ENCODE measurements around the gene CD2AP.
"Not testable (repeated sequence)": the region's sequence is repeated elsewhere in the genome, so short reads cannot be mapped to it uniquely, and the experiment has no call there.

Gene CD2AP

GRCh38 chr6:47456536-47456975 lies 21.0 kb upstream of the CD2AP start:
- no peak for DNase-seq (ENCODE audit: low read depth in 1 of 2, low spot score in 1 of 2)

- no peak for DNase-seq (ENCODE audit: low read depth in 1 of 2, low spot score in 1 of 2)
Observed at GRCh38 chr6:47457370-47457769, 20.2 kb upstream of the CD2AP start.

DNA sequence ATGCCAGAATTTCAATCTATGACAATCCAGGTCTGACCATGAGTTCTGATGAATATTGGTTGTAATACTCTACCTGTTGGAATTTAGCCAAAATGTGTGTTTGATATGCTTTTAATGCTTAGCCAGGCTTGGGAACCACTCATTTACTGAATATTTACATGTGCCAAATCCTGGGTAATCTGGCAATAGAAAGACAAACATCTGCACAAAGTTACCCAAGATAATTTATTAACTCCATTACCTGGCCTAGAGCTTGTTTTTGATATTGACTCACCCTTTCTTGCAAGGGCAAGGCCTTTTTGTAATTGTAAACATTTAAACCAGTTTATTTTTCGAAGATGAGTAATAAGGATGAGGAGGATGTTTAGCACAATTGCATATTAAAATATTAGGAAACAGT lies 13.5 kb upstream of the CD2AP start:
- no peak for DNase-seq (ENCODE audit: low read depth in 1 of 2, low spot score in 1 of 2)

GRCh38 chr6:47465117-47465516 lies 12.5 kb upstream of the CD2AP start:
- no peak for DNase-seq (ENCODE audit: low read depth in 1 of 2, low spot score in 1 of 2)

DNA sequence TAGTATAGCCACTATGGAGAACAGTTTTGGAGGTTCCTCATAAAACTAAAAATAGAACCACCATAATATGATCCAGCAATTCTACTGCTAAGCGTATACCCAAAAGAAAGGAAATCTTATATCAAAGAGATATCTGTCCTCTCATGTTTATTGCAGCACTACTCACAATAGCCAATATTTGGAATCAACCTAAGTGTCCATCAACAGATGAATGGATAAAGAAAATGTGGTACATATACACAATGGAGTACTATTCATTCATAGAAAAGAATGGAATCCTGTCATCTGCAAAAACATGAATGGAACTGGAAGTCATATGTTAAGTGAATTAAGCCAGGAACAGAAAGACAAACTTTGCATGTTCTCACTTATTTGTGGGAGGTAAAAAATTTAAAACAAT lies 5.7 kb upstream of the CD2AP start:
- no peak for DNase-seq (ENCODE audit: low read depth in 1 of 2, low spot score in 1 of 2)

GRCh38 chr6:47473791-47474346 lies 3.7 kb upstream of the CD2AP start:
- no peak for DNase-seq (ENCODE audit: low read depth in 1 of 2, low spot score in 1 of 2)

- DNase-seq (ENCODE audit: low read depth in 1 of 2, low spot score in 1 of 2): no peak
Observed at GRCh38 chr6:47475319-47475816, 2.2 kb upstream of the CD2AP start.

DNA sequence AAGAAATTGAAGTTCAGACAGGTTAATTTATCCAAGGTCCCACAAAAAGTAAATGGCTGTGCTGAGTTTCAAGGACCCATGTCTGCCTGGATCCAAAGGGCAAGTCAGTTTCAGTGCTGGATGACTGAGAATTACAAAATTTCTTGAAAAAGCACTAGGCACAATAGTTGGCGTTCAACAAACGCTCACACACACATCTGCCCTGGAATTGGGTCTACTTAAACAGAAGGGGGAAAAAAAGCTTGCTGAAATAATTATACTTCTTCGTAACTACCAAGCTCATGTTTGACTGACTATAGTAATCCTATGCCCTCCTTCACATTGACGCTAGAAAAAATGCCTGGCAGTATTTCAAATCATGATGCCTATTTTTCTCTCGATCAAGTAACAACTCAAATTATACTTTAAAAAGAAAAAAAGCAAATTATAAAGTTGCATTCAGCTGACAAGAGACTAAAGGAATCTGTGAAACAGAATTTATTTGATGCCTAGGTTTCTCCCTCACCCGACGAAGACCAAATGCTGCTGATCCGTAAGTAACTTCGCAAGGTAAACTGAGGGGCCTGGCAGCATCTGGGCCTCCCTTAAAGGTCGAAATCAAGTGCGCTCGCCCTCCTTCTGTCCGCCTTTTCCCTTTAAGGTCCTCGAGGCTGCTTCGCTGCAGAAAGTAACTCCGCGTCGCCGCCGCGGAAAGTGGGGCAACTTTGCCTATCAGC lies 650 bp upstream of the CD2AP start:
- no peak for DNase-seq (ENCODE audit: low read depth in 1 of 2, low spot score in 1 of 2)

GRCh38 chr6:47478233-47479139 lies 897 bp downstream of the CD2AP start:
- no peak for DNase-seq (ENCODE audit: low read depth in 1 of 2, low spot score in 1 of 2)

GRCh38 chr6:47479140-47479508 lies 1.5 kb downstream of the CD2AP start:
- DNase-seq (ENCODE audit: low read depth in 1 of 2, low spot score in 1 of 2): no peak

DNA sequence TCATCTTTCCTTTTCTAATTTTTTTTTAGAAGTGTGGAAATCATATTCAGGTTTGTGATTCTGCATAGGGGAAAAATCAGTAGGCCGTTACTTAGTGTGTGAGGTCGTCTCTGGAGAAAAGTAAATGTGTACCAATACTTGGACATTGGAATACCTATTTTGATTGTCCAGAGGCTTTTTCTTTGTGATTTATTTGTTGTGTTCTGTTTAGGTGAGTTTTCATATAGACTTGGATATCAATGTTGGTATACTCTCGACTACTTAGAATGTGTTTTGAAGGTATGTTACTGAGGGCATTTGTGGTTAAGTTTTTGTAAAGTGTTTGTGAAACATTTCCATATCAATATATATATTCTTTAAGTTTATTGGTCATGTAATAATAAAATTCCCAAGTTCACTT lies 2.3 kb downstream of the CD2AP start:
- no peak for DNase-seq (ENCODE audit: low read depth in 1 of 2, low spot score in 1 of 2)

DNA sequence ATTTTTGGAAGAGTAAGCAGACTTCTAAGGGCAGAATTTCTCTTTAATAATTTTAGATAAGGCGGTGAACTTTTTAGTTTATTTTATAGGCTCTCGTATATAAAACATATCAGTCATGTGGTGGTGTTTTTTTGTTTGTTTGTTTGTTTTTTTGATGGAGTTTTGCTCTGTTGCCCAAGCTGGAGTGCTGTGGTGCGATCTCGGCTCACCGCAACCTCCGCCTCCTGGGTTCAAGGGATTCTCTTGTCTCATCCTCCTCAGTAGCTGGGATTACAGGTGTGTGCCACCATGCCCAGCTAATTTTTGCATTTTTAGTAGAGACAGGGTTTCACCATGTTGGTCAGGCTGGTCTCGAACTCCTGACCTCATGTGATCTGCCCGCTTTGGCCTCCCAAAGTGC lies 3.6 kb downstream of the CD2AP start:
- not testable (repeated sequence) for DNase-seq (ENCODE audit: low read depth in 1 of 2, low spot score in 1 of 2)

- DNase-seq (ENCODE audit: low read depth in 1 of 2, low spot score in 1 of 2): no peak
Observed at GRCh38 chr6:47481806-47482205, 4.2 kb downstream of the CD2AP start.

GRCh38 chr6:47483516-47483852 lies 5.9 kb downstream of the CD2AP start:
- no peak for DNase-seq (ENCODE audit: low read depth in 1 of 2, low spot score in 1 of 2)

DNA sequence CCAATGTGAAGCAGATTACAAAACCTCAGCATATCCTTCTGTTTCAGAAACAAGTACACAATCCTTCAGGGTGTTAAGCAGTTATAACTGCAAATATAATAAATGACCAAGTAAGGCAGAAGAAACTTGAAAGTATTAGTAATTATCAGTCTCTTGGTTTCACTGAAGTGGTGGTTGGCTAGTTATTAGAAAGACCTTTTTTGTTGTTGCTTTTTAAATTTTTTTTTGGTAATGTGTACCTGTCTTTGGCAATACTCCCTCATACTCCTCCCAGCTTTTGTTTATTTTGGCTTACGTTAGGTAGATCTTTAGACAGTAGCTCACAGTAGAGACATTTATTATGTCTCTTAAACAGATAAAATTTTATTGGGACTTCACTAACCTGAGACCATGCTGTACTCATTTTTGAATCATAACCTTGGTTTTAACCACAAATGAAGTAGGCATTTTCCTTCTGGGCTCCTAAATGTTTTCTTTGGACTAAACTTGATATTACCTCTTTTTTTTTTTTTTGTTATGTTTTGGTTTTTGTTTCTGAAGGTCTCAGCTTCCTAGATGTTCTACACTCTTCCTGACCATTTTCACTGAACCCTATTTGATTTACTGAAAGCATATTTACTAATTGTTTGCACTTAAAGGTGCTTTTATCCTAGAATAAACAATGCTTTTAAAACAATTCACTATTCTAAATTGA lies 6.4 kb downstream of the CD2AP start:
- DNase-seq (ENCODE audit: low read depth in 1 of 2, low spot score in 1 of 2): no peak

DNA sequence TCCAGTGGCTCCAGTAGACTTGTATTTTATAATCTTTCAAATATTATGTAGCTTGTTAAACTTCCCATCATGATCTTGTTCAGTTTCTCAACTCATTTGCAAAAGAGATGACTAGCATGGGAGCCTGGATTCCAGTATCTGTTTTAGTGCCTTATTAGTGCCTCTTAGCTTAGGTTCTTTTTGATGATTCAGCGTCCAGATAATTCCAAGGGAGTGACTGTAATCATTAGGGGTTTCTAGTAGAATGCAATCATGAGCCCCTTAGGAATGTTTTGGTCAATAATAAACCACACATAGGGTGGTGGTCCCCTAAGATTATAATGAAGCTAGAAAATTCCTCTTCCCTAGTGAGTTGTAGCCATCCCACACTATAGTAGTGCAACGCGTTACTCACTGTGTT lies 7.0 kb downstream of the CD2AP start:
- DNase-seq (ENCODE audit: low read depth in 1 of 2, low spot score in 1 of 2): no peak

GRCh38 chr6:47485083-47485482 lies 7.5 kb downstream of the CD2AP start:
- DNase-seq (ENCODE audit: low read depth in 1 of 2, low spot score in 1 of 2): no peak

GRCh38 chr6:47485491-47486135 lies 8.0 kb downstream of the CD2AP start:
- no peak for DNase-seq (ENCODE audit: low read depth in 1 of 2, low spot score in 1 of 2)

- no peak for DNase-seq (ENCODE audit: low read depth in 1 of 2, low spot score in 1 of 2)
Observed at GRCh38 chr6:47489995-47490394, 12.4 kb downstream of the CD2AP start.

DNA sequence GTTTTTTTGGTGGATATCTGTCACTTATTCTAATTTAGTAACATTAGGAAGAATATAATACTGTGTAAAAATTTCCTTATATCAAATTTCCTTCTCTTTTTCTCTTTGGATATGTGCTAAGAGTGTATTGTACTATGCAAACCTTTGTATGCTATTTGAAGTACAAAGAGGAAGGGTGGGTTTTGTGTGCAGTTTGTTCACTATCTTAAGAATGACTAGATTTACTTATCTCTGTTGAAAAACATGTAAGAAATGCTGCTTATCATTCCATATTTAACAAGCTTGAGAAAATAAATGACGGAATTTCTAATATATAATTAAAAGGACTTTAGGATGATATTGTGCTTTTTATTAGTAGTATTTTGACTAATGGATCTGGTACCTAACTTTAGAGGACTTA lies 13.1 kb downstream of the CD2AP start:
- DNase-seq (ENCODE audit: low read depth in 1 of 2, low spot score in 1 of 2): no peak

GRCh38 chr6:47492355-47492754 lies 14.8 kb downstream of the CD2AP start:
- no peak for DNase-seq (ENCODE audit: low read depth in 1 of 2, low spot score in 1 of 2)
